CD4-positive, alpha-beta T cell treated with Interleukin-6 for 4 hours (primary cell): ENCODE measurements around the gene EMP1.

Source experiments
- DNase-seq: peaks from one replicate; pipeline ENCODE4 v3.0.0-alpha.2; 2020; ENCODE audit warnings: mixed read lengths

Gene EMP1

GRCh38 chr12:13196130-13196921 lies at the start of gene EMP1:
Gene EMP1 (plus strand): TSS chr12:13196726. CDS start chr12:13211511, 14,785 bp downstream.
- DNase-seq: peak; percentile 85

GRCh38 chr12:13147688-13148484 lies 48.6 kb upstream of the EMP1 start:
- no peak for DNase-seq

- no peak for DNase-seq
Observed at GRCh38 chr12:13148485-13148847, 48.1 kb upstream of the EMP1 start.

- DNase-seq: no peak
Observed at GRCh38 chr12:13149411-13149810, 47.1 kb upstream of the EMP1 start.

GRCh38 chr12:13152281-13152680 lies 44.2 kb upstream of the EMP1 start:
- DNase-seq: no peak

GRCh38 chr12:13152756-13153155 lies 43.8 kb upstream of the EMP1 start:
- DNase-seq: no peak

- no peak for DNase-seq
Observed at GRCh38 chr12:13153180-13153579, 43.3 kb upstream of the EMP1 start.

GRCh38 chr12:13154027-13154538 lies 42.4 kb upstream of the EMP1 start:
- DNase-seq: no peak

- no peak for DNase-seq
Observed at GRCh38 chr12:13154831-13155230, 41.7 kb upstream of the EMP1 start.

- no peak for DNase-seq
Observed at GRCh38 chr12:13156277-13156676, 40.2 kb upstream of the EMP1 start.

GRCh38 chr12:13161172-13161571 lies 35.4 kb upstream of the EMP1 start:
- no peak for DNase-seq

GRCh38 chr12:13162904-13163303 lies 33.6 kb upstream of the EMP1 start:
- no peak for DNase-seq

- no peak for DNase-seq
Observed at GRCh38 chr12:13163868-13164635, 32.5 kb upstream of the EMP1 start.

GRCh38 chr12:13164921-13165616 lies 31.5 kb upstream of the EMP1 start:
- DNase-seq: no peak

GRCh38 chr12:13165617-13166041 lies 30.9 kb upstream of the EMP1 start:
- peak; percentile 88 for DNase-seq

GRCh38 chr12:13167226-13167625 lies 29.3 kb upstream of the EMP1 start:
- DNase-seq: no peak

- DNase-seq: no peak
Observed at GRCh38 chr12:13167906-13168305, 28.6 kb upstream of the EMP1 start.

GRCh38 chr12:13169272-13169671 lies 27.3 kb upstream of the EMP1 start:
- DNase-seq: no peak

- no peak for DNase-seq
Observed at GRCh38 chr12:13170892-13171490, 25.5 kb upstream of the EMP1 start.

- DNase-seq: no peak
Observed at GRCh38 chr12:13171921-13172859, 24.3 kb upstream of the EMP1 start.
